ENCODE data around the gene COMMD9.

Gene COMMD9

GRCh38 chr11:36254713-36255112 is 34.5 kb downstream of the COMMD9 start:
- DNase-seq (ENCODE audit: low read depth): no peak

GRCh38 chr11:36253238-36253637 is 36.0 kb downstream of the COMMD9 start:
- DNase-seq (ENCODE audit: low read depth): no peak

DNA sequence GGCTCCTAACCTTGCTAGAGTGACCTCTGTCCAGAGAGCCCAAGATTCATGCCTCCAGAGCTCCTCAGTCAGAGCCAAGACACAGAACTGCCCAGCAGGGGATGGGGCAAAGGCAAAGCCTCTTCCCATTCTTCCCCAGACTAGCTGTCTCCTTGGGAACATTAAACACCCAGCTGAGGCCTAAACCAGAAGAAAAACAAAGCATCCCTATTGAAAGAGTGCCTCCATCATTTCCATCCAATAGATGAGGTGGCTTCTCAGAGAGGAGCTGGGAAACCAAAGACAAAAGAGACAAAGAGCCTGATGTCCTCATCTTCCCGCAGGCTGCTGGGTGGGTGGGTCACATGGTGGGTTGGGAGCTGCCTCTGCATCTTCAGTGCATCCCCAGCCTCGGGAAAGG is 37.4 kb downstream of the COMMD9 start:
- no peak for DNase-seq (ENCODE audit: low read depth)

DNA sequence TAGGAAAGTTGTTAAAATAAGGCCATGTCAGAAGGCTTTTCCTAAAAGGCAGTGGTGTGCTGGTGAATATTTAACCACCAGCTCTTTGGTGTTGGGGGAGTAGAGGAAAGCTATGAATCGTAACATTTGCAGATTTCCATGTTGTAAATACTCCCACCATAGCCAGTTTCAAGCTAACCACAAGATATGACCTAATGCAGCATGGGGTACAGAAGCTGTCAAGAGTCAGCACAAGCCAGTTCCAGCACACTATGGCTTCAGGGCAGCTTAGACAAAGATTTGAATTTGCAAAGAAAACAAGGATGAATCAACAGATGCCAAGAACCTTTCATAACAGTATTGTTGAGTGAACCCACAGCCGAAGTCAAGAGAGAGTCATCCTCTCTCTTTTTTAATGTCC is 40.0 kb downstream of the COMMD9 start:
- DNase-seq (ENCODE audit: low read depth): peak; percentile 67

- no peak for DNase-seq (ENCODE audit: low read depth)
These were observed 40.8 kb downstream of the COMMD9 start for GRCh38 chr11:36248436-36248835.

- no peak for DNase-seq (ENCODE audit: low read depth)
These were observed 41.7 kb downstream of the COMMD9 start for GRCh38 chr11:36247493-36247892.

DNA sequence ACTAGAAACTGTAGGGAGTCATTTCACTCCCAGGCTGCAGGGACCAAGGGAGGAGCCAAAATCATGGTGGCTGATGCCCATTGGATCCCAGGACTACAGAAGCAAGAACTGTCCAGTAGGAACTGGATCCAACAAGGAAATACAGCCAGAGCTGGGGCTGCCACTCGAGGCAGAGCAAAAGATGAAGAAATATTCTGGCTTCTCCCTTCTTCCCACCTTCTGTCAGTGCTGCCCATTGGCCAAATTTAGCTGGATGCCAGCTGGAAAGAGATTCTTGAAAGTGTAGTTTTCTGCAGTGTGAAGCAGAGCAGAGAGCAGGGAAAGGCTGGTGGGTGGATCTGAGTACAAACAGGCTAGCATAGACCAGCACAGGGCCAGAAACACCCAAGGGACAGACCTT is 45.6 kb downstream of the COMMD9 start:
- DNase-seq (ENCODE audit: low read depth): no peak

GRCh38 chr11:36241497-36241896 is 47.7 kb downstream of the COMMD9 start:
- DNase-seq (ENCODE audit: low read depth): no peak

DNA sequence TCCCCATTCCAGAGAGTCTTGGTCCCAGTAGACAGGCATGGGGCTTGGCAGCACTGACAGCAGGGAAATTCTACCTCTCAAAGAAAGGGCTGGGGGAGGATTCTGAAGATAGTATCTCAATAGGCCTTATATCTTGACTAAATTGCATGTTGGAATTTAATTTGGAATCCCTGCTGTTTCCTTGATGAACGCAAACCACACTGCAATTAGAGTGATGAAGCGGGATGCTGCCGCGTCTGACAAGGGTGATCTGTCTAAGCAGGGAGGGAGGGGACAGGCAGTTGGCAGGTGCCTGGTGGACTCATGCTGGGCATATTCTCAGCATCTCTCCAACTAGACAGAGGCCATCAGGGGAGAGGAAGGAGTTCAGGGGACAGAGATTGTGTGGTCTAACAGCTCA is 48.4 kb downstream of the COMMD9 start:
- no peak for DNase-seq (ENCODE audit: low read depth)

- DNase-seq (ENCODE audit: low read depth): no peak
These were observed 49.1 kb downstream of the COMMD9 start for GRCh38 chr11:36240173-36240572.

- DNase-seq (ENCODE audit: low read depth): no peak
These were observed 49.6 kb downstream of the COMMD9 start for GRCh38 chr11:36239636-36240035.

GRCh38 chr11:36238881-36239280 is 50.3 kb downstream of the COMMD9 start:
- no peak for DNase-seq (ENCODE audit: low read depth)

DNA sequence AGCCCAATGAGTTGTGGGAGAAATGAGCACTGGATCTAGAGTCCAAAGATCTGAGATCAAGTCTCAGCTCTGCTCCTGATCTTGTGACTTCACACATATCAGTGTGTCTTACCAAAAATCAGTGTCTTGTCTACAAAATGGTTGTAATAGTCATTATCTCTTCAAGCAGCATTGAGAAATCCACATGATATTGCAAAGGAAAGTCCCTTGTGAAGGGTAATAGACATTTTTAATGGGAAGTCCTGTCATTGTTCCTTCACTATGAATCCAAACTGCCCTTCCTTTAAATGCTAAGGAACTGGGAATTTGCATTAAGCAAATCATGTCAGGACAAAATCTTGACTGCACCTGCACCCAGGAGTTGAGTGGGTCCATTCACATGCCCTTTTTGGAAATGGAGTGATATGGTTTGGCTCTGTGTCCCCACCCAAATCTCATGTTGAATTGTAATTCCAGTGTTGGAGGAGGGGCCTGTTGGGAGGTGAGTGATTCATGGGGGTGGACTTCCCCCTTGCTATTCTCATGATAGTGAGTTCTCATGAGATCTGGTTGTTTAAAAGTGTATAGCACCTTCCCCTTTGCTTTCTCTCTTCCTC is 51.1 kb downstream of the COMMD9 start:
- DNase-seq (ENCODE audit: low read depth): no peak

DNA sequence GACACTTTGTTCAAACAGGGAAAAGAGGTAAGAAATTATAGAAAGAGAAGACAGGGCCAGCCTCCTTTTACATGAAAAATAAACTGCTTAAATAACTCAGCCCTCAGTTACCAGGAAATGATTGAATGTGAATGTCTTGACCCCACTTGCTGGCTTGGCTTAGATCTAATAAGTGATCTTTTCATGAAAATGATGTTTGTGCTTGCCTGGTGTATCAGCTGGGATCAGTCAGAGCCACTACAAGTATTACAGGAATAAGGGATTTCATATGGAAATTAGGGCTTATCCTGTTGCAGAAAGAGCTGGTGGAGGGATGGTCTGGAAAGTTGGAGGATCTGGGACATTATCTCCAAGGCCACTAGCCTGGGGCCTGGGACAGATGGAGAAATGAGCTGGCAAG is 51.8 kb downstream of the COMMD9 start:
- no peak for DNase-seq (ENCODE audit: low read depth)

- no peak for DNase-seq (ENCODE audit: low read depth)
These were observed 53.5 kb downstream of the COMMD9 start for GRCh38 chr11:36235750-36236149.

DNA sequence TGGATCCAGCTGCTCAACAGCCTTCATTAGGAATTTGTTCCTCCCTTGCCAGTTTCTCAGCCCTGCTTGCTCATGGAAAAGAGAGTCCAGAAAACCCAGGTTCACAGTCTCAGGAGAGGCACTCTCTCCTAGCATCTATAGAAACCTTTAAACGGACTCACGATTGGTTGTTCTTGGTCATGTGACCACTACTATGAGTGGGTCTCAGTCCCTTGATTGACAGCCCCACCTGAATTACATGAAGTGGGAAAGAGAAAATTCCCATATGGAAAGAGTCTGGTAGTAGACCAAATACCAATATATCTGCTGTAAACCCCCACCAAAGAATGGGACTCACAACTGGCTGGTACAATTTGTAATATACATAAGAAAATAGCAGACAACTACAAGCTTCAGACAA is 54.4 kb downstream of the COMMD9 start:
- DNase-seq (ENCODE audit: low read depth): no peak

- DNase-seq (ENCODE audit: low read depth): peak; percentile 34
These were observed 56.0 kb downstream of the COMMD9 start for GRCh38 chr11:36233204-36233603.

GRCh38 chr11:36230779-36231699 is 58.2 kb downstream of the COMMD9 start:
- peak; percentile 55 for DNase-seq (ENCODE audit: low read depth)

DNA sequence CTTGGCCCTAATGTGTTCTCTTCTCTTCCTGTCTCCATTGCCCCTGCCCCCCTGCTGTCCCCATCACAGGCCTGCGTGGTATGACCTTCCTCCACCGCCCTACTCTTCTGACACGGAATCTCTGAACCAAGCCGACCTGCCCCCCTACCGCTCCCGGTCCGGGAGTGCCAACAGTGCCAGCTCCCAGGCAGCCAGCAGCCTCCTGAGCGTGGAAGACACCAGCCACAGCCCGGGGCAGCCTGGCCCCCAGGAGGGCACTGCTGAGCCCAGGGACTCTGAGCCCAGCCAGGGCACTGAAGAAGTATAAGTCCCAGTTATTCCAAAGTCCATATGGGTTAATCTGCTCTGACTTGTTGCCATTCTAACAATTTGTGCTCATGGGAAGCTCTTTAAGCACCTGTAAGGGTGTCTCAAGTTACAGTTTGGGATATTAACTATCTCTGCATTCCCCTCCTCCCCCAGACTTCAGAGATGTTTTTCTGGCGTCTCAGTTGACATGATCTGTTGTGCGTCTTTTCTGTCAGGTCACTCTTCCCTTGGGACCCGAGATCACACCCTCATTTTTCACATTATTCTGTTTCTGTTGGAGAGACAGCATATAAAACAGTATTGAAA is 60.0 kb downstream of the COMMD9 start:
- DNase-seq (ENCODE audit: low read depth): no peak

- DNase-seq (ENCODE audit: low read depth): no peak
These were observed 60.5 kb downstream of the COMMD9 start for GRCh38 chr11:36228689-36229088.

- no peak for DNase-seq (ENCODE audit: low read depth)
These were observed 62.2 kb downstream of the COMMD9 start for GRCh38 chr11:36227044-36227443.

DNA sequence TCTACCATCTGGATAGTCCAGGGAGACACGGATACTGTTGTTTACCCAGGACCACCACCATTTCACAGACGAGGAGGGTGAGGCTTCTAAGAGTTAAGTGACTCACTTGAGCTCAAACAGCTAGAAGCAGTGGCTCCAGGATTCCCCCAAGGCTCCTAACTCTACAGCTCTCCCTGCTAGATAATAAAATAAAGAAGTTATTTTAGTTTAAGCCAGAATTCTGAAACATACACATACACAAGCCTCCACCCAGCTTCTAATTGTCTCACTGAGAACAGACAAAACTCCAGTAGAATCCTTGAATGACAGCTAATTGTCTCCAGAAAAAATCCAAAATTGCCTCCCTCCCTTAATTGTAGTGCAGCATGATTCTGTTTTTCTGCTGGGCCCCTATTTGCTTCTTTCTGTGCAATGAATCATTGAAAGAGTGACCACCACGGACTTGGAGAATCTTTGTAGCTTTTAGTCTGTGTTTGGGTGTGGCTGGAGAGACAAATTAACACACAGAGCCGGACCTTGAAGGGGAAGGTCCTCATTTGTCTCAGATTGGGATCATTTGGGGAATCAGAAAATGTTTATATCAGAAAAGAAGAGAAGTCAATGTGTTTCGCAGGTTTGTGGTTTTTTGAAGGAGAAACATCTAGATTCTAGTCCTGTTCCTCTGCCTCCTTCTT is 64.9 kb downstream of the COMMD9 start:
- DNase-seq (ENCODE audit: low read depth): no peak
